ENCODE data around the gene MAP4K4. TPM values are rescaled to one million over a fixed set of nuclear protein-coding genes. Genes with fewer than 3 reads are reported as not detected.
A peak's percentile ranks its signal among the peaks of the same experiment; 100 is the strongest.
"Not testable (repeated sequence)": the region's sequence is repeated elsewhere in the genome, so short reads cannot be mapped to it uniquely, and the experiment has no call there.

Gene MAP4K4
- total RNA-seq, 1 donor from 2014 or later: 175 TPM

GRCh38 chr2:101768556-101769220, 71.2 kb downstream of the MAP4K4 start:
- no peak for DNase-seq (ENCODE audit: low spot score in 2 of 2, unreplicated experiment in 2 of 2)
- peaks cover 66% of the 10 kb centered on the region for H3K4me1 Mint-ChIP-seq
- peaks cover 2% of the 10 kb centered on the region for H3K9me3 Mint-ChIP-seq
- peaks cover 1% of the 10 kb centered on the region for H3K36me3 Mint-ChIP-seq
- TF ChIP-seq CTCF (IDR thresholded peaks at IDR 0.05; ENCODE audit: unreplicated experiment): no peak
- H3K27me3 Mint-ChIP-seq (ENCODE audit: low read depth): no peaks in the 10 kb centered on the region
- no peak overlapping the region for H3K4me3 Mint-ChIP-seq
- peak overlapping the region; percentile 11 for H3K27ac Mint-ChIP-seq

GRCh38 chr2:101769726-101770125, 72.2 kb downstream of the MAP4K4 start:
- not testable (repeated sequence) for DNase-seq (ENCODE audit: low spot score in 2 of 2, unreplicated experiment in 2 of 2); H3K4me3 Mint-ChIP-seq; H3K36me3 Mint-ChIP-seq; H3K9me3 Mint-ChIP-seq; H3K27ac Mint-ChIP-seq; H3K27me3 Mint-ChIP-seq (ENCODE audit: low read depth)
- peaks cover 59% of the 10 kb centered on the region for H3K4me1 Mint-ChIP-seq

GRCh38 chr2:101770726-101771125, 73.2 kb downstream of the MAP4K4 start:
- peaks cover 60% of the 10 kb centered on the region for H3K4me1 Mint-ChIP-seq
- peaks cover 4% of the 10 kb centered on the region for H3K9me3 Mint-ChIP-seq
- no peaks in the 10 kb centered on the region for H3K27me3 Mint-ChIP-seq (ENCODE audit: low read depth)
- peak overlapping the region; percentile 60 for H3K27ac Mint-ChIP-seq
- no peak for DNase-seq (ENCODE audit: low spot score in 2 of 2, unreplicated experiment in 2 of 2)
- no peak overlapping the region for H3K4me3 Mint-ChIP-seq
- H3K36me3 Mint-ChIP-seq: peaks cover 2% of the 10 kb centered on the region
- no peak for TF ChIP-seq CTCF (IDR thresholded peaks at IDR 0.05; ENCODE audit: unreplicated experiment)

- Mint-ChIP-seq H3K4me3 (no peak overlapping the region), H3K36me3 (peaks cover 2% of the 10 kb centered on the region), H3K9me3 (peaks cover 4% of the 10 kb centered on the region), H3K4me1 (peaks cover 58% of the 10 kb centered on the region), H3K27me3 (ENCODE audit: low read depth) (no peaks in the 10 kb centered on the region), H3K27ac (peak overlapping the region; percentile 18)
- no peak for TF ChIP-seq CTCF (IDR thresholded peaks at IDR 0.05; ENCODE audit: unreplicated experiment)
- no peak for DNase-seq (ENCODE audit: low spot score in 2 of 2, unreplicated experiment in 2 of 2)
Observed at GRCh38 chr2:101771227-101771902, 73.9 kb downstream of the MAP4K4 start.

GRCh38 chr2:101771910-101772321, 74.4 kb downstream of the MAP4K4 start:
- Mint-ChIP-seq H3K27ac (peak overlapping the region; percentile 13), H3K4me1 (peaks cover 52% of the 10 kb centered on the region), H3K27me3 (ENCODE audit: low read depth) (no peaks in the 10 kb centered on the region), H3K36me3 (peaks cover 2% of the 10 kb centered on the region), H3K4me3 (no peak overlapping the region), H3K9me3 (peaks cover 4% of the 10 kb centered on the region)
- no peak for DNase-seq (ENCODE audit: low spot score in 2 of 2, unreplicated experiment in 2 of 2)
- TF ChIP-seq CTCF (IDR thresholded peaks at IDR 0.05; ENCODE audit: unreplicated experiment): no peak

GRCh38 chr2:101773137-101773536, 75.6 kb downstream of the MAP4K4 start:
- no peaks in the 10 kb centered on the region for H3K27me3 Mint-ChIP-seq (ENCODE audit: low read depth)
- H3K4me3 Mint-ChIP-seq: no peak overlapping the region
- H3K27ac Mint-ChIP-seq: no peak overlapping the region
- peaks cover 4% of the 10 kb centered on the region for H3K9me3 Mint-ChIP-seq
- TF ChIP-seq CTCF (IDR thresholded peaks at IDR 0.05; ENCODE audit: unreplicated experiment): no peak
- no peak for DNase-seq (ENCODE audit: low spot score in 2 of 2, unreplicated experiment in 2 of 2)
- peaks cover 2% of the 10 kb centered on the region for H3K36me3 Mint-ChIP-seq
- H3K4me1 Mint-ChIP-seq: peaks cover 45% of the 10 kb centered on the region

GRCh38 chr2:101773961-101774360, 76.5 kb downstream of the MAP4K4 start:
- peaks cover 37% of the 10 kb centered on the region for H3K4me1 Mint-ChIP-seq
- H3K36me3 Mint-ChIP-seq; H3K27ac Mint-ChIP-seq; H3K27me3 Mint-ChIP-seq (ENCODE audit: low read depth); H3K4me3 Mint-ChIP-seq; DNase-seq (ENCODE audit: low spot score in 2 of 2, unreplicated experiment in 2 of 2); H3K9me3 Mint-ChIP-seq: not testable (repeated sequence)

Measured in mesothelial cell of epicardium (in vitro differentiated cells).